Stimulated activated CD8-positive, alpha-beta memory T cell treated with anti-CD3 and anti-CD28 coated beads, Interleukin-15, amount 100 ng/mL, for 48 hours (primary cell): Measurements from ENCODE around the gene FBXO40.

ENCODE experiments used
- DNase-seq, 2 donors: peaks; one replicate each; pipeline ENCODE4 v3.0.0-alpha.2; 2020; ENCODE audit warnings: low read depth in 2 of 2

The FBXO40 gene

GRCh38 chr3:121662742-121663141, 69.6 kb downstream of the FBXO40 start:
- DNase-seq: no peak

- DNase-seq: no peak
These were observed 70.1 kb downstream of the FBXO40 start for GRCh38 chr3:121663171-121663847.

GRCh38 chr3:121665488-121665887, 72.3 kb downstream of the FBXO40 start:
- no peak for DNase-seq

- DNase-seq: no peak
These were observed 74.2 kb downstream of the FBXO40 start for GRCh38 chr3:121667333-121667732.

- no peak for DNase-seq
These were observed 77.5 kb downstream of the FBXO40 start for GRCh38 chr3:121670676-121671075.

- DNase-seq: no peak
These were observed 84.0 kb downstream of the FBXO40 start for GRCh38 chr3:121677141-121677540.
